HEK293T (cell line): ENCODE results near the gene ZNF653.

Experiments used
- BHLHE40 ChIP-seq: fragments of 450-650 bp; IDR thresholded peaks from 2 replicates; pipeline ENCODE4 v1.6.1; 2016; ENCODE audit warnings: mild to moderate bottlenecking, moderate library complexity, borderline replicate concordance
- FOXK2 ChIP-seq: fragments of 450-650 bp; IDR thresholded peaks from 2 replicates; pipeline ENCODE4 v1.6.1; 2016; ENCODE audit warnings: mild to moderate bottlenecking
- FOXM1 ChIP-seq: fragments of 450-650 bp; IDR thresholded peaks from 2 replicates; pipeline ENCODE4 v1.6.1; 2017; ENCODE audit warnings: mild to moderate bottlenecking, borderline replicate concordance
- HDGF ChIP-seq: fragments of 450-650 bp; IDR thresholded peaks from 2 replicates; pipeline ENCODE4 v1.6.1; 2017; ENCODE audit warnings: antibody characterized with exemption, borderline replicate concordance
- PKNOX1 ChIP-seq: fragments of 450-650 bp; IDR thresholded peaks from 2 replicates; pipeline ENCODE4 v1.6.1; 2016
- SP1 ChIP-seq: fragments of 450-650 bp; IDR thresholded peaks from 2 replicates; pipeline ENCODE4 v1.6.1; 2017
- SUZ12 ChIP-seq: fragments of 450-650 bp; IDR thresholded peaks from 2 replicates; pipeline ENCODE4 v1.6.1; 2016; ENCODE audit warnings: mild to moderate bottlenecking
- TARDBP ChIP-seq: fragments of 450-650 bp; IDR thresholded peaks from 2 replicates; pipeline ENCODE4 v1.6.1; 2016
- ZNF384 ChIP-seq: fragments of 450-650 bp; IDR thresholded peaks from 2 replicates; pipeline ENCODE4 v1.6.1; 2016

DNA sequence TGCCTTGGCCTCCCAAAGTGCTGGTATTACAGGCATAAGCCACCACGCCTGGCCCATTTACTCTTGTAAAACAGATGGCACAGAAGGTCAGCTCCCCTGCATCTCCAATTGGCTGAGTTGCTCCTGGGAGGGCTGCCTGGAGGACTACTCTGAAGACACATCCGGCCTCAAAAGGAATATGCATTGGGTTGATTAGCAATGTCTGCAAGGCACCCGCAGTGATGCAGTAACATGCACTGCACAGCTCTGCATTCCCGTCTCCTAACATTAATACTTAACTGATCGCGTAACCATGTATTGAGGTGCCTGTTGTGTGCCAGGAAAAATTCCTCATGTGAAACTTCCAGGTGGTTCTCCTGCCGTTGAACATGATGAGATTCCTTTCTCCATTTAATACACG is 29.8 kb downstream of the ZNF653 start:
- TF ChIP-seq SUZ12: no peak
- no peak for TF ChIP-seq PKNOX1
- TF ChIP-seq HDGF: no peak
- no peak for TF ChIP-seq FOXM1
- TF ChIP-seq SP1: no peak
- no peak for TF ChIP-seq TARDBP
- TF ChIP-seq FOXK2: no peak
- no peak for TF ChIP-seq BHLHE40
- TF ChIP-seq ZNF384: no peak
